Testis (tissue), 2 donors: Measurements from ENCODE around the gene PLSCR4.

Source experiments
- CTCF ChIP-seq, 3 experiments: fragments of 450-650 bp in 2 of 3; fragments of 200-600 bp in 1 of 3; sonication (generic) in 1 of 3; IDR thresholded peaks; one replicate each; pipeline ENCODE4 v1.5.1; 2016 to 2019; ENCODE audit warnings: antibody characterized with exemption in 3 of 3, mild to moderate bottlenecking in 2 of 3, moderate library complexity in 1 of 3
- POLR2A ChIP-seq: fragments of 450-650 bp; IDR thresholded peaks from one replicate; pipeline ENCODE4 v1.6.1; 2017; ENCODE audit warnings: antibody characterized with exemption, mild to moderate bottlenecking, moderate library complexity

GRCh38 chr3:146160321-146160963 is 90.5 kb downstream of the PLSCR4 start:
- TF ChIP-seq CTCF (IDR thresholded peaks at IDR 0.05) (no peak), POLR2A (no peak)
